K562 (cell line): ENCODE results near the gene PCSK2. TPM values are rescaled to one million over a fixed set of nuclear protein-coding genes. Genes with fewer than 3 reads are reported as not detected.

Experiments
- ATAC-seq: fragments of 200-7000 bp; cut with Tn5 transposase; 3 replicates; pipeline ENCODE4 v1.9.1; 2020; ENCODE audit warnings: moderate library complexity
- BruUV-seq: library from RNA; stranded (reverse); fragments of 400-500 nt; replicated peaks from 2 replicates; lab custom pipeline; 2021; lab: Mats Ljungman, UMichigan
- CTCF ChIA-PET: fragments of 300-600 bp; formaldehyde crosslinking; extraction: SDS; loops from one replicate; lab custom pipeline; 2021; ENCODE audit warnings: low intra/inter-chr PET ratio; lab: Yijun Ruan, JAX
- POLR2A ChIA-PET: fragments of 300-600, 350-650 bp; sonication (Branson Sonifier 250); formaldehyde crosslinking; extraction: SDS; loops from one replicate; lab custom pipeline; 2021; ENCODE audit warnings: antibody characterized with exemption, inconsistent platforms; lab: Yijun Ruan, JAX
- DNase-seq, 4 experiments: peaks; one replicate each; pipeline versions ENCODE4 v3.0.0 to v3.0.0-alpha.2; 2011 to 2018; ENCODE audit warnings: low spot score in 3 of 4, mixed read lengths in 3 of 4; ENCODE audit errors: extremely low read depth in 1 of 4
- FAIRE-seq: peaks from 2 replicates; lab custom pipeline; 2011; peaks lifted over from hg19 to GRCh38; lab: Jason Lieb, UNC
- H2AFZ ChIP-seq: 2 replicates; pipeline ENCODE4 v1.6.0; 2011; ENCODE audit warnings: low read depth, low read length, control low read depth, inconsistent platforms
- H3K27ac ChIP-seq: fragments of 200-600 bp; 3 replicates; pipeline ENCODE4 v1.8.0; 2011; ENCODE audit warnings: low read depth, mild to moderate bottlenecking, control low read depth, inconsistent platforms, low read length, moderate library complexity, mixed read lengths; ENCODE audit errors: extremely low read depth
- H3K27me3 ChIP-seq, 2 experiments: fragments of 300-600 bp in 1 of 2; 2 replicates in 1 of 2; 3 replicates in 1 of 2; pipeline versions ENCODE4 v1.6.0 to v1.8.0; 2011; ENCODE audit warnings: inconsistent platforms in 2 of 2, low read length in 2 of 2, mild to moderate bottlenecking in 1 of 2, mixed read lengths in 1 of 2, moderate library complexity in 1 of 2; ENCODE audit not compliant: control insufficient read depth in 2 of 2, insufficient read depth in 2 of 2
- H3K36me3 ChIP-seq: fragments of 300-600 bp; 3 replicates; pipeline ENCODE4 v1.8.0; 2011; ENCODE audit warnings: mild to moderate bottlenecking, low read length, inconsistent platforms; ENCODE audit not compliant: control insufficient read depth, insufficient read depth
- H3K4me1 ChIP-seq, 2 experiments: fragments of 200-600 bp in 1 of 2; replicated peaks in 1 of 2; 2 replicates in 1 of 2; 3 replicates in 1 of 2; pipeline versions ENCODE4 v1.5.1 to v1.8.0; 2011; ENCODE audit warnings: inconsistent platforms in 2 of 2, low read length in 2 of 2, mild to moderate bottlenecking in 1 of 2, mixed read lengths in 1 of 2, moderate library complexity in 1 of 2; ENCODE audit not compliant: control insufficient read depth in 2 of 2, insufficient read depth in 2 of 2
- H3K4me2 ChIP-seq: 2 replicates; pipeline ENCODE4 v1.6.1; 2011; ENCODE audit warnings: low read length, control low read depth, inconsistent platforms, mixed read lengths; ENCODE audit not compliant: insufficient read depth
- H3K4me3 ChIP-seq: fragments of 200-600 bp; sonication (generic), shearing (Covaris generic); 2 replicates; pipeline ENCODE4 v1.5.1; 2016; ENCODE audit warnings: control low read depth, inconsistent platforms
- H3K79me2 ChIP-seq: fragments of 200-600 bp; 3 replicates; pipeline ENCODE4 v1.8.0; 2011; ENCODE audit warnings: low read length, inconsistent platforms; ENCODE audit not compliant: control insufficient read depth, insufficient read depth
- H3K9ac ChIP-seq, 2 experiments: 2 replicates each; pipeline versions ENCODE4 v1.6.0 to v1.6.1; 2011; ENCODE audit warnings: low read depth in 2 of 2, low read length in 2 of 2, control low read depth in 1 of 2, inconsistent platforms in 1 of 2, mild to moderate bottlenecking in 1 of 2, mixed read lengths in 1 of 2; ENCODE audit not compliant: insufficient read depth in 1 of 2
- H3K9me1 ChIP-seq: one replicate; pipeline ENCODE4 v1.6.0; 2011; ENCODE audit warnings: inconsistent platforms, mild to moderate bottlenecking, low read length, moderate library complexity; ENCODE audit not compliant: control insufficient read depth, insufficient read depth
- H3K9me3 ChIP-seq: replicated peaks from 2 replicates; pipeline ENCODE4 v1.5.1; 2011; ENCODE audit warnings: low read depth, low read length, inconsistent platforms; ENCODE audit not compliant: control insufficient read depth, insufficient read depth
- H4K20me1 ChIP-seq: replicated peaks from 2 replicates; pipeline ENCODE4 v1.6.1; 2011; ENCODE audit warnings: low read length, inconsistent platforms, mixed read lengths; ENCODE audit not compliant: control insufficient read depth, insufficient read depth
- CBX2 ChIP-seq: fragments of 200-600 bp; sonication (generic); IDR thresholded peaks from one replicate; pipeline ENCODE4 v1.6.1; 2012; ENCODE audit warnings: mild to moderate bottlenecking, low read length, inconsistent platforms; ENCODE audit not compliant: insufficient read depth, poor library complexity, severe bottlenecking
- CC2D1A ChIP-seq: fragments of 450-650 bp; IDR thresholded peaks from 2 replicates; pipeline ENCODE4 v1.6.1; 2017; ENCODE audit warnings: mild to moderate bottlenecking
- CREB3L1 ChIP-seq: fragments of 450-650 bp; IDR thresholded peaks from 2 replicates; pipeline ENCODE4 v1.6.1; 2014; ENCODE audit warnings: low read depth, mild to moderate bottlenecking, moderate library complexity, borderline replicate concordance
- MTA3 ChIP-seq: fragments of 450-650 bp; formaldehyde crosslinking; IDR thresholded peaks from 2 replicates; pipeline ENCODE4 v1.6.1; 2017; ENCODE audit warnings: mild to moderate bottlenecking, borderline replicate concordance
- ZBTB11 ChIP-seq, 3 experiments: fragments of 200-800 bp in 1 of 3; fragments of 250-450 bp in 1 of 3; fragments of 450-650 bp in 1 of 3; sonication (Bioruptor Pico) in 1 of 3; sonication (Bioruptor generic) in 1 of 3; formaldehyde crosslinking in 1 of 3; IDR thresholded peaks; 2 replicates each; pipeline versions ENCODE4 v1.6.1 to v1.8.0; 2016 to 2022; ENCODE audit warnings: mild to moderate bottlenecking in 2 of 3, missing genetic modification characterization in 2 of 3, missing compliant biosample characterization in 1 of 3, moderate library complexity in 1 of 3
- ZNF165 ChIP-seq: fragments of 250-450 bp; sonication (Bioruptor Pico); IDR thresholded peaks from 2 replicates; pipeline ENCODE4 v1.4.0; 2020; ENCODE audit warnings: borderline replicate concordance
- ZNF583 ChIP-seq: fragments of 250-450 bp; sonication (Bioruptor Pico); IDR thresholded peaks from 2 replicates; pipeline ENCODE4 v1.4.0; 2020
- ZNF778 ChIP-seq: fragments of 450-650 bp; formaldehyde crosslinking; IDR thresholded peaks from 2 replicates; pipeline ENCODE4 v1.4.0; 2020; ENCODE audit warnings: mild to moderate bottlenecking, moderate library complexity
- ZSCAN29 ChIP-seq: fragments of 450-650 bp; IDR thresholded peaks from 2 replicates; pipeline ENCODE4 v1.6.1; 2017
- WGBS: fragments of 100-300 bp; shearing (Covaris generic); methylation state at CpG from one replicate; pipeline ENCODE4 v1.1.6; 2016; ENCODE audit warnings: low coverage, mixed read lengths; ENCODE audit not compliant: insufficient coverage; ENCODE audit errors: missing lambda C conversion rate; 5-methylcytosine and 5-hydroxymethylcytosine counted together
- in situ Hi-C: fragments of 300-500 bp; cut with MboI; formaldehyde crosslinking; loops from 4 replicates; pipeline ENCODE4 v1.15.0; 2018; ENCODE audit warnings: inconsistent platforms, mixed read lengths
- intact Hi-C: fragments of 100-400 bp; cut with micrococcal nuclease; formaldehyde crosslinking; loops from 2 replicates; pipeline ENCODE4 v1.14.2; 2022
- polyA plus RNA-seq, 8 experiments: library from polyadenylated mRNA; depleted of rRNA in 4 of 8; stranded (reverse) in 5 of 8; unstranded in 3 of 8; fragments of >200 nt; fragmentation: Nextera tagmentation in 2 of 8; fragmentation: Illumina TruSeq in 1 of 8; extraction: Ambion mirVana in 2 of 8; extraction: Trizol in 1 of 8; gene quantifications; 2 replicates each; pipeline versions ENCODE4 v1.2.1 to v1.2.3, GENCODE V29; 2011 to 2014; ENCODE audit warnings: inconsistent platforms in 1 of 8, missing spikeins in 1 of 8
- total RNA-seq, 7 experiments: library from RNA; depleted of rRNA in 6 of 7; stranded (reverse); fragments of >200 nt in 6 of 7; fragmentation: Illumina TruSeq in 2 of 7; extraction: Trizol in 2 of 7; gene quantifications; 2 replicates each; pipeline versions ENCODE4 v1.2.1 to v1.2.3, GENCODE V29; 2011 to 2021; ENCODE audit warnings: low replicate concordance in 1 of 7

The PCSK2 gene
- total and polyA plus RNA-seq, 9 of the 15 experiments (the other 6 are each of a cell fraction or from before 2014, with no cell fraction given), result 0.04 to 0.07 (median 0.05) TPM; not detected in 6

- Histone ChIP-seq H3K79me2 (no peaks in the 10 kb centered on the region), H2AFZ (no peak overlapping the region), H3K9me3 (no peaks in the 10 kb centered on the region), H4K20me1 (no peaks in the 10 kb centered on the region), H3K27ac (no peak overlapping the region), H3K9me1 (no peaks in the 10 kb centered on the region), H3K4me3 (no peak overlapping the region), H3K4me2 (no peak overlapping the region), H3K36me3 (no peaks in the 10 kb centered on the region), H3K27me3 (peaks cover 0 to 5% of the 10 kb centered on the region in 2 experiments; a peak in 1 of 5 replicates), H3K9ac (no peak overlapping the region), H3K4me1 (no peaks in the 10 kb centered on the region)
- FAIRE-seq (no peak), DNase-seq (no peak), ATAC-seq (no peak)
- ChIA-PET POLR2A (no interaction called here), CTCF (no interaction called here)
- BruUV-seq, result no TSS peak
- intact Hi-C loops (no loop called here), in situ Hi-C loops (no loop called here)
- TF ChIP-seq ZNF165 (CRISPR knock-in tag), result no peak
- no peak for TF ChIP-seq CC2D1A
- TF ChIP-seq ZNF778, result no peak
- TF ChIP-seq ZSCAN29, result no peak
- TF ChIP-seq MTA3, result no peak
- no peak for TF ChIP-seq ZNF583 (CRISPR knock-in tag)
- no peak for TF ChIP-seq CREB3L1
- TF ChIP-seq CBX2, result no peak
- TF ChIP-seq ZBTB11 (CRISPR knock-in tag; IDR thresholded peaks at IDR 0.05), result no peak
- 3% methylated on average over 5 of the region's 5 CpGs for WGBS
Observed at GRCh38 chr20:17314264-17314663, 87.4 kb downstream of the PCSK2 start.
